Muscle layer of colon (tissue), 2 donors: ENCODE data around the gene PRM2.

ENCODE experiments used
- H3K27ac ChIP-seq: one replicate; pipeline ENCODE4 v1.7.0; 2013; ENCODE audit warnings: low read depth, mild to moderate bottlenecking, low read length, moderate library complexity
- H3K27me3 ChIP-seq, 2 donors: one replicate each; pipeline ENCODE4 v1.7.0; 2013; ENCODE audit warnings: low read length in 2 of 2, mild to moderate bottlenecking in 2 of 2; ENCODE audit not compliant: insufficient read depth in 2 of 2, control insufficient read depth in 1 of 2
- H3K36me3 ChIP-seq: one replicate; pipeline ENCODE4 v1.7.0; 2013; ENCODE audit warnings: mild to moderate bottlenecking, low read length; ENCODE audit not compliant: insufficient read depth
- H3K4me1 ChIP-seq: one replicate; pipeline ENCODE4 v1.7.0; 2013; ENCODE audit warnings: mild to moderate bottlenecking, low read length; ENCODE audit not compliant: insufficient read depth
- H3K4me3 ChIP-seq, 2 donors: one replicate each; pipeline ENCODE4 v1.7.0; 2013; ENCODE audit warnings: low read length in 2 of 2, low read depth in 1 of 2, mild to moderate bottlenecking in 1 of 2, moderate library complexity in 1 of 2
- H3K9ac ChIP-seq: one replicate; pipeline ENCODE4 v1.7.0; 2013; ENCODE audit warnings: low read length
- H3K9me3 ChIP-seq: one replicate; pipeline ENCODE4 v1.7.0; 2013; ENCODE audit warnings: mild to moderate bottlenecking, low read length
- donor health status: abdominal sarcoma.
- donor health status: Adenocarcinoma of cecum.

PRM2 gene

DNA sequence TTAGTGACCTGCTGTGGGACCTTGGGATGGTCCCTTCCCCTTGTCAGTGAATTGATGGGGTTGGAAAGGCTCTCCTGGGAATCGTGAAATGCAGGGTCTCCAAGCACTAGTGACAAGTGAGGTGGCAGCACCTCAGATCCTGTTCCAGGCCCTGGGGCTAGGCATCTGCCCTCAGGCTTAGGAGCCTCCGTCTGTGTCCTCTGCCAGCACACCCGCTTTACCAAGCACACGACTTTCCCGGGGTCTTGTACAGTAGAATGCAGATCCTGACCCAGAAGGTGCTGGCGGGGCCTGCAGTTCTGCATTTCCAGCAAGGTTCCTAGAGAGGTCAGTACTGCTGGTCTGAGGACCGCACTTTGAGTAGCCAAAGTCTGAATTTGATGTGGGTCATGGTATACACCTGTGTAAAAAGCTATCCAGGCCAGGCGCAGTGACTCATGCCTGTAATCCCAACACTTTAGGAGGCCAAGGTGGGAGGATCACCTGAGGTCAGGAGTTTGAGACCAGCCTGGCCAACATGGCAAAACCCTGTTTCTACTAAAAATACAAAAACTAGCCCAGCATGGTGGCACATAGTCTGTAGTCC is 38.1 kb upstream of the PRM2 start:
- Histone ChIP-seq H3K9ac (no peak overlapping the region), H3K4me1 (no peaks in the 10 kb centered on the region), H3K27me3 (no peaks in the 10 kb centered on the region), H3K36me3 (no peaks in the 10 kb centered on the region), H3K4me3 (no peak overlapping the region), H3K9me3 (no peaks in the 10 kb centered on the region), H3K27ac (no peak overlapping the region)

DNA sequence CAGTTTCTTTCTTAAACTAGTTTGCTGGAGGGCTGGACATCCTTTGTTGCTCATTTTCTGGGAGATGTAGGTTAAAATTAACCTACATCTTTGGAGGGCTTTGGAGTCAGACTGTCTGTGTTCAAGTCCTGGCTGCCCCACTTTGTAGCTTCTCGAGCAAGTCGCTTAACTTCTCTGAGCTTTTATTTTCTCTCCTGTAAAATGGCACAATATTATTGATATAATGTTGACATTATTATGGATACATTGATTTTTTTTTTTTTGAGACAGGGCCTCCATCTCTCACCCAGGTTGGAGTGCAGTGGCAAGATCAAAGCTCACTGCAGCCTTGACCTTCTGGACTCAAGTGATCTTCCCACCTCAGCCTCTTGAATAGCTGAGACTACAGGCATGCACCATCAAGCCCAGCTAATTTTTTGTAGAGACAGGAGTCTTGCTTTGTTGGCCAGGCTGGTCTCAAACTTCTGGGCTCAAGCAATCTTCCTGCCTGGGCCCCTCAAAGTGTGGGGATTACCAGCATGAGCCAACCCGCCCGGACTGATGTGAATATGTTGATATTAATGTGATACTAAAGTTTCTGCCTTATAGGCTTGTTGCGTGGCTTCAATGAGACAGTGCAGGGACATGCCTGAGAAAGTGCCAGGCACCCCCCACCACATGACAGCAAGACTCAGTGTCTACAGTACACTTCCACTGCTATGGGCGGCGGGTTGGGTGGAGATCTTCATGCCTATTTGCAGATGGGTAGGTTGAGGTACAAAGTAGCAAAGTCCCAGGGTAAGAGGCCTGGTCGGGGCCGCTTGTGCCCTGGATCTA is 37.4 kb upstream of the PRM2 start:
- Histone ChIP-seq H3K4me3 (no peak overlapping the region), H3K9ac (no peak overlapping the region), H3K27ac (no peak overlapping the region), H3K4me1 (no peaks in the 10 kb centered on the region), H3K27me3 (no peaks in the 10 kb centered on the region), H3K9me3 (no peaks in the 10 kb centered on the region), H3K36me3 (no peaks in the 10 kb centered on the region)

DNA sequence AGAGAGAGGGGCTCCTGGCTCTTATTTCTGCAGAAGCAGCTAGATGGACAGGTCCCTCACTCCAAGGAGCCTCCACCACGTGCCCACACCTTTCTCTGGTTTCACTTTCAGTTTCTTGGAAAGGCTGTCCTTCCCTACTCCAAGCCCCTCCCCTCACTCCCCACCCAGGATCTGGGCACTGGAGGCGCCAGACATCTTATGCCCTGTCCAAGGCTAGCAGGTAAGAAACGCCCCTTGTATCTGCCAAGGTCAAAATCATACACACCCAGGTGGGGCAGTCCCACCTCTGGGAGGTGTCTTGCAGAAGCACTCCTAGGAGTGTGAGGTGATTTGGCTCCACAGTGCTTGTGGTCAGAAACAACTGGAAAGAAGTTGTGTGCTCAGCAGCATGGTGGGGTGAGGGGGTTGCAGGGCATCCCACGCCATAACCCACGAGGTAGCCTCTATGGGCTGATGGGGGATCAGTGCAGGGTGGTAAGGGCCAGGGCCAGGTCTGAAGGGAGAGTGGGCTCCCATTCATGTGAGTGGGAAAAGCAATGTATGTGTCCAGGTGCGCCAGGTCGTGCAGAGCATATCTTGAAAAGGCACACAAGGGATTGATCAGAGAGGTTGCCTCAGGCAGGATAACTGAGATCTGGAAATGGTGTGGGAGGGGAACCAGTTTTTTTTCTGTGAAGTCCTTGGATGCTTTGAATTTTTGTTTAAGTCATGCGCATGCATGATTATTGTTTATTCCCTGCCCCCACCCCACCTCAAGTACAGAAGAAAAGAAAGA is 36.6 kb upstream of the PRM2 start:
- H3K4me1 ChIP-seq: no peaks in the 10 kb centered on the region
- no peak overlapping the region for H3K27ac ChIP-seq

DNA sequence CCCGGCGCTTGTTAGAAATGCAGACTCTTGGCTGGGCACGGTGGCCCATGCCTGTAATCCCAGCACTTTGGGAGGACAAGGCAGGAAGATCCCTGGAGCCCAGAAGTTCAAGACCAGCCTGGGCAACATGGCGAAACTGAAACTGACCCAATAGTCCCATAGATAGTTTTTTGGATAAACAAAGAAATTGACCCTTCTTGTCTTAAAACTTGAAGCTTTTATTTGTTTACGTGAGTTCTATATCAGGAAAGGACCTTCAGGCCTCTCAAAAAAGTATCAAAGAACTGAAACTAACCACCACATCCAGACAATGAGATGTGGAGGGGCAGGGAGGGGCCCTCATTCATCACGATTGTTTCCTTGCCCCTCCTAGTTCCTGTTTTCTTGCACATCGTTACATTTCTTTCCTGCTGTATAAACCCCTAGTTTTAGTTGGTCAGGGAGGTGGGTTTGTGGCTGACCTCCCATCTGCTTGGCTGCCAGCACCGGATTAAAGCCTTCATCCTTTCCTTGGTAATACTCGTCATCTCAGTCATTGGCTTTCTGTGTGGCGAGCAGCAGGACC is 34.8 kb upstream of the PRM2 start:
- Histone ChIP-seq H3K9me3 (no peaks in the 10 kb centered on the region), H3K4me3 (no peak overlapping the region), H3K27ac (no peak overlapping the region), H3K9ac (no peak overlapping the region), H3K36me3 (no peaks in the 10 kb centered on the region), H3K4me1 (no peaks in the 10 kb centered on the region), H3K27me3 (no peaks in the 10 kb centered on the region)

More for the DNA sequence above, 36.6 kb upstream of the PRM2 start:
- no peak overlapping the region for H3K9ac ChIP-seq
- H3K27me3 ChIP-seq: no peaks in the 10 kb centered on the region
- H3K9me3 ChIP-seq: no peaks in the 10 kb centered on the region
- no peaks in the 10 kb centered on the region for H3K36me3 ChIP-seq
- H3K4me3 ChIP-seq: no peak overlapping the region

DNA sequence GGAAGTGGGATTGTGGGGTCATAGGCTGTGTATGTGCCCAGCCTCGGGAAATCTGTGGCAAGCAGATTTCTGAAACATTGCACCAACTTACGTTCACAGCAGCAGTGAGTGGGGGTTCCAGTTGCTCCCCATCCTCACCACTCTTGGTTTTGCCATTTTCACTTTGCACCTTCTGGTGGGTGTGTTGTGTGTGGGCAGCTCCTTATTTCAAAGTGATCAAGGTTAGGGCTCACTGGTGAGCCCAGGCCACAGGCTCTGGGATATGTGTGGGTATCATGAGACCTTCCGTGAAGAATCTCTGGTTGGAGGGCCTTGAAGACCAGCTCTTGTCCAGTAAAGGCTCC is 34.3 kb upstream of the PRM2 start:
- Histone ChIP-seq H3K27me3 (no peaks in the 10 kb centered on the region), H3K9me3 (no peaks in the 10 kb centered on the region), H3K9ac (no peak overlapping the region), H3K4me1 (no peaks in the 10 kb centered on the region), H3K27ac (no peak overlapping the region), H3K36me3 (no peaks in the 10 kb centered on the region), H3K4me3 (no peak overlapping the region)

DNA sequence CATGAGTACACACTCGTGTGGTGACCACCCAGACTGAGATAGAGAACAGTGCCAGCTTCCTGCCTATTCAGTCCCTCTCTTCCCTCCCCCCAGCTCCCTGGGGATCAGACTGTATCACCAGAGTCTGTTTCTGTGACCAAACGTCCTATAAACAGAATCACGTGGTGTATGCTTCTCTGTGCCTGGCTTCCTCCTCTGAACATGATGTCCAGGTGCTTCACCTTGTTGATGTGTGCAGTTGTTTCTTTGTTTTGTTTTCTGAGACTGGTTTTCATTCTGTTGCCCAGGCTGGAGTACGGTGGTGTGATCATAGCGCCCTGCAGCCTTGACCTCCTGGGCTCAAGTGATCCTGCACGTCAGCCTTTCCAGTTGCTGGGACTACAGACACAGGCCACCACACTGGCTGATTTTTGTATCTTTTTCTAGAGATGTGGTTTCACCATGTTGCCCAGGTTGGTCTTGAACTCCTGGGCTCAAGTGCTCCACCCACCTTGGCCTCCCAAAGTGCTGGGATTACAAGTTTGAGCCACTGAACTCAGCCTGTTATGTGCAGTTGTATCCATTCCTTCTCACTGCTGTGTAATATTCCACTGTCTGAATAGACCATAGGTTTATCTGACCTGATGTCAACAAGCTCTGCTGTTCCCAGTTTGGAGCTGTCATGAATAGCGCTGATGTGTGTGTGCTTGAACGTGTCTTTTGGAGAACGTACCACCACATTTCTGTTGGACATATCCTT is 33.8 kb upstream of the PRM2 start:
- no peak overlapping the region for H3K9ac ChIP-seq
- no peaks in the 10 kb centered on the region for H3K36me3 ChIP-seq
- H3K4me1 ChIP-seq: no peaks in the 10 kb centered on the region
- no peak overlapping the region for H3K4me3 ChIP-seq
- H3K27ac ChIP-seq: no peak overlapping the region
- H3K27me3 ChIP-seq: no peaks in the 10 kb centered on the region
- H3K9me3 ChIP-seq: no peaks in the 10 kb centered on the region

DNA sequence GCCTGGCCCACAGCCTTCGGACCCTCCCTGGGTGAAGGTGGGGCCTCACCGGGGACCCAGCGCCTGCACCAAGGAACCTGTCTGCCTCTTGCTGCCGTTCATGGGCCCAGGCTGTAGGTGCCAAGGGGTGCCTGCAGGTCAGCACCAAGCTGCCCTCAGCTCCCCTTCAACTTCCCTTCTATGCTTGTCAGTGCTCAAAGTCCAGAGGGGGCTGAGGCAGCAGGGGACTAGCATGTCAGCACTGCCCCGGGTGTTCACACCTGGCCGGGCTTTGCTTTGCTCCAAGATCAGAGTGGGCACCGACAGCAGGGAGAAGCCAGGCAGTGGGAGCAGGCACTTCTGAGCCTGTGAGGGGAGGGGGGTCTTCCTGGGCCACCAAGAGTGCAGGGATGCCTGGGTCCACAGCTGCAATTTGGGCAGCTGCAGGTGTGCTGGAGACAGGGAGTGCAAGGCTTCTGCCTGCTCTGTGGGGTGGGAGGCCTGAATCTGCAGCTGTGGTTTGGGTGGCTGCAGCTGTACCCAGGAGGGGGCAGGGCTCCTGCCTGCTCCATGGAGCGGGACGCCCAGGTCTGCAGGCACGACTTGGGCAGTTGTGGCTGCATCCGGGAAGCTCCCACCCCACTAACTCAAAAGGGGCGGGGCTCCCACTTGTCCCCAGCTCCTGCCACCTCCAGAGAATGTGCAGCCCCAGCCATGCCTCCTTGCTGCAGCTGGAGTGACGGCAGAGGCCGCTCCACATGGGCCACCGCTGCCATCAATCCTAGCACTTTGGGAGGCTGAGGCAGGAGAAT is 32.4 kb upstream of the PRM2 start:
- no peak overlapping the region for H3K27ac ChIP-seq
- no peaks in the 10 kb centered on the region for H3K36me3 ChIP-seq
- no peak overlapping the region for H3K9ac ChIP-seq
- no peak overlapping the region for H3K4me3 ChIP-seq
- H3K4me1 ChIP-seq: no peaks in the 10 kb centered on the region
- no peaks in the 10 kb centered on the region for H3K9me3 ChIP-seq
- H3K27me3 ChIP-seq: no peaks in the 10 kb centered on the region

DNA sequence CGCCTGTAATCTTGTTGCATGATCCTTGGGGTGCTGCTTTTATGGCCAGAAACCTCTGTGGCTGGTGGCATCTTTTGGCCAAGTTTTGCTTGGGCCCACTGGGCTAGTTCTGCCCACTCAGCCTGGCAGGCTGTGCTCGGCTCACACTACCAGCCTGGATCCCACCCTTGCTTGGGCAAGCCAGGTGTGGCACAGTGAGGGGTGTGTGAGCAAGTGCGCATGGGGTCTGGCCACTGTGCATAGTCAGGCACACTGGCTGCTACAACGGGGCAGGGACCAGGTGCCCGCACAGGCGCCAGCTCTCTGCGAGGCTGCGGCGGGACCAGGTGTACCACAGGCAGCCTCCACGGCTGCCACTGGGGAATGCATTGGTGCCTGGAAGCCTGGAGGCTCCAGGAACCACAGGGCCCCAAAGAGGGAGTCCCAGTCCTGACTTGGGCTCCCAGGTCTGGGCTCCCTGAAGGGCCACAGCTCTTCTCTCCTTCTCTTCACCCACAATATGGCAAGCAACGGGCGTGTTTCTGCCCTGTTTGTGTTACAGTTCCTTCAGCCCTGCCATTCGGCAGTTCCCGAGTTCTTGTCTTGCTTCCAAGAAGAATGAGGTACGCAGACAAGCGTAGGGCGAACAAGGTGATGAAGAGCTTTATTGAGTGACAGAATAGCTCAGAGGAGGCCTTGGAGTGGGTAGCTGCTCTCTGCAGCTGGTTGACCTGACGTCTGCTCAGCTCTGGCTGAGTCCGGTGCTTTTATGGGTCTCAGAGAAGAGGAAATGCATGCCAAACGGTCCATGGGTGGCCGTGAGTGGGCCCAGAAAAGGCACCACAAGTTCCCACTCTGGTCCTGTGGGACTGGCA is 31.6 kb upstream of the PRM2 start:
- no peaks in the 10 kb centered on the region for H3K4me1 ChIP-seq
- H3K9ac ChIP-seq: no peak overlapping the region
- H3K27ac ChIP-seq: no peak overlapping the region
- no peaks in the 10 kb centered on the region for H3K36me3 ChIP-seq
- H3K27me3 ChIP-seq: no peaks in the 10 kb centered on the region
- H3K9me3 ChIP-seq: no peaks in the 10 kb centered on the region
- H3K4me3 ChIP-seq: no peak overlapping the region

DNA sequence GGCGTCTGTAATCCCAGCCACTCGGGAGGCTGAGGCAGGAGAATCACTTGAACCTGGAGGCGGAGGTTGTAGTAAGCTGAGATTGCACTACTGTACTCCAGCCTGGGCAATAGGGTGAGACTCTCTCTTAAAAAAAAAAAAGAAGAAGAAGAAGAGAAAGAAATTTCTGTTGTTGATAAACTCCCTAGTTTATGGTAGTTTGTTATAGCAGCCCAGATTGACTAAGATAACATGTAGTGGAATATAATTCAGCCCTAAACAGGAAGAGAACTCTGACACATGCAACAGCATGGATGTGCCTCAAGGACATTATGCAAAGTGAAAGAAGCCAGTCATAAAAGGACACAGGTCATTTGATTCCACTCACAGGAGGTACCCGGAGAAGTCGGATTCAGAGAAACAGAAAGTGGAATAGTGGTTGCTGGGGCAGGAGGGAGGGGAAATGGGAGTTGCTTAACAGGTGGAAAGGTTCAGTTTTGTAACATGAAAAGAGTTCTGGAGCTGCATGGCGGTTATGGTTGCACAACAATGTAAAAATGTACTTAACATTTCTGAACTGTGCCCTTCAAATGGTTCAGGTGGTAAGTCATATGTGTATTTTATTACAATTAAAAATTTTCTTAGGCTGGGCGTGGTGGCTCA is 30.8 kb upstream of the PRM2 start:
- H3K4me3 ChIP-seq: no peak overlapping the region
- H3K27me3 ChIP-seq: no peaks in the 10 kb centered on the region
- no peaks in the 10 kb centered on the region for H3K4me1 ChIP-seq
- H3K36me3 ChIP-seq: no peaks in the 10 kb centered on the region
- H3K27ac ChIP-seq: no peak overlapping the region
- H3K9ac ChIP-seq: no peak overlapping the region
- H3K9me3 ChIP-seq: no peaks in the 10 kb centered on the region

DNA sequence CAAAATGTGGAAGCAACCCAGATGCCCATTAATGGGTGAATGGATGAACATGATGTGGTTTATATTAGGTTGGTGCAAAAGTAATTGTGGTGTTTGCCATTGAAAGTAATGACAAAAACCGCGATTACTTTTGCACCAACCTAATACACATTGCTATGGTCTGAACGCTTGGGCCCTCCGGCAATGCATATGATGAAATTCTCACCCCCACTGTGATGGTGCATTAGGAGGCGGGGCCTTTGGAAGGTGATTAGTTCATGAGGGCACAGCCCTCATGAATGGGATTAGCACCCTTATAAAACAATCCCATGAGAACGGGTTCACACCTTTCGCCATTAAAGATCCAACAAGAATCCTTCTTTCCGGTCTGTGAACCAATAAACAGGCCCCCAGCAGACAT is 30.1 kb upstream of the PRM2 start:
- no peaks in the 10 kb centered on the region for H3K36me3 ChIP-seq
- no peak overlapping the region for H3K4me3 ChIP-seq
- H3K9me3 ChIP-seq: no peaks in the 10 kb centered on the region
- H3K4me1 ChIP-seq: no peaks in the 10 kb centered on the region
- no peak overlapping the region for H3K9ac ChIP-seq
- H3K27me3 ChIP-seq: no peaks in the 10 kb centered on the region
- no peak overlapping the region for H3K27ac ChIP-seq
